Measurements from ENCODE around the gene MORN3. TPM values are rescaled to one million over a fixed set of nuclear protein-coding genes. Genes with fewer than 3 reads are reported as not detected.

The MORN3 gene
- total and polyA plus RNA-seq, 9 of the 15 experiments (the other 6 are each of a cell fraction or from before 2014, with no cell fraction given), result 0.09 to 0.27 (median 0.20) TPM

DNA sequence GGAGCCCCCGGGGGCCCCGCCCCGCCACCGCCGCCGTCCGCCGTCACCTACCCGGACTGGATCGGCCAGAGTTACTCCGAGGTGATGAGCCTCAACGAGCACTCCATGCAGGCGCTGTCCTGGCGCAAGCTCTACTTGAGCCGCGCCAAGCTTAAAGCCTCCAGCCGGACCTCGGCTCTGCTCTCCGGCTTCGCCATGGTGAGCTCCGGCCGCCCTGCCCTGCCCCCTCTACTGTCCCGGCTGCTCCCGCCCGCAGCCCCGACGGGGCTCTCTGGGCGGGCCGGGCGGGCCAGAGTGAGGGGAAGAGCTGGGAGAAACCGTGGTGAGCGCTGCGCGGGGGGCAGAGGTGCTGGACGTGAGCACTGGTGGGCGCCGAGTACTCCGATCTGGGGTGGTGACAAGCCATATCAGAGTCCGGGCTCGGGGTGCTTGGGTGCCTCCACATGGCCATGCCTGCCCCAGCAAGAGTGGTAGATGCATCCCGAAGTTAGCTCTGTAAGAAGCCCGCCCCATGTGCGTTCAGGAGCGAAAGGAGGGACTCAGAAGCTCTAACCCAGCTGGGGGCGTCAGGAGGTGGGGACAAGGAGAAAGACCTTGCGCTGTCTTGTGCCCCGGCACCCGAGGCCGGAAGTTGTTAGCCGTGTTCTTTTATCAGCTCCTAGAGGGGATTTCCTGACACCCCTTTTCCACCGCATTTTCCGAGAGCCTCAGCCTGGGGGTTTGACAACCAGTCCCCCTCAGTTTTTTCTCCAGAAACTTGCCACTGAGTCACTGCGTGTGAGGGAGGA lies 42.4 kb downstream of the MORN3 start (continued):
- TF ChIP-seq, protein P1, sequence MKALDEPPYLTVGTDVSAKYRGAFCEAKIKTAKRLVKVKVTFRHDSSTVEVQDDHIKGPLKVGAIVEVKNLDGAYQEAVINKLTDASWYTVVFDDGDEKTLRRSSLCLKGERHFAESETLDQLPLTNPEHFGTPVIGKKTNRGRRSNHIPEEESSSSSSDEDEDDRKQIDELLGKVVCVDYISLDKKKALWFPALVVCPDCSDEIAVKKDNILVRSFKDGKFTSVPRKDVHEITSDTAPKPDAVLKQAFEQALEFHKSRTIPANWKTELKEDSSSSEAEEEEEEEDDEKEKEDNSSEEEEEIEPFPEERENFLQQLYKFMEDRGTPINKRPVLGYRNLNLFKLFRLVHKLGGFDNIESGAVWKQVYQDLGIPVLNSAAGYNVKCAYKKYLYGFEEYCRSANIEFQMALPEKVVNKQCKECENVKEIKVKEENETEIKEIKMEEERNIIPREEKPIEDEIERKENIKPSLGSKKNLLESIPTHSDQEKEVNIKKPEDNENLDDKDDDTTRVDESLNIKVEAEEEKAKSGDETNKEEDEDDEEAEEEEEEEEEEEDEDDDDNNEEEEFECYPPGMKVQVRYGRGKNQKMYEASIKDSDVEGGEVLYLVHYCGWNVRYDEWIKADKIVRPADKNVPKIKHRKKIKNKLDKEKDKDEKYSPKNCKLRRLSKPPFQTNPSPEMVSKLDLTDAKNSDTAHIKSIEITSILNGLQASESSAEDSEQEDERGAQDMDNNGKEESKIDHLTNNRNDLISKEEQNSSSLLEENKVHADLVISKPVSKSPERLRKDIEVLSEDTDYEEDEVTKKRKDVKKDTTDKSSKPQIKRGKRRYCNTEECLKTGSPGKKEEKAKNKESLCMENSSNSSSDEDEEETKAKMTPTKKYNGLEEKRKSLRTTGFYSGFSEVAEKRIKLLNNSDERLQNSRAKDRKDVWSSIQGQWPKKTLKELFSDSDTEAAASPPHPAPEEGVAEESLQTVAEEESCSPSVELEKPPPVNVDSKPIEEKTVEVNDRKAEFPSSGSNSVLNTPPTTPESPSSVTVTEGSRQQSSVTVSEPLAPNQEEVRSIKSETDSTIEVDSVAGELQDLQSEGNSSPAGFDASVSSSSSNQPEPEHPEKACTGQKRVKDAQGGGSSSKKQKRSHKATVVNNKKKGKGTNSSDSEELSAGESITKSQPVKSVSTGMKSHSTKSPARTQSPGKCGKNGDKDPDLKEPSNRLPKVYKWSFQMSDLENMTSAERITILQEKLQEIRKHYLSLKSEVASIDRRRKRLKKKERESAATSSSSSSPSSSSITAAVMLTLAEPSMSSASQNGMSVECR (CRISPR knock-in tag; IDR thresholded peaks at IDR 0.05), result no peak
- no peak for TF ChIP-seq TBL1XR1 (IDR thresholded peaks at IDR 0.05; ENCODE audit: low read length in 2 of 2)
- TF ChIP-seq ETS2 (tag; IDR thresholded peaks at IDR 0.05; ENCODE audit: borderline replicate concordance, poor library complexity, severe bottlenecking), result no peak
- no peak for TF ChIP-seq MEF2A (IDR thresholded peaks at IDR 0.05; ENCODE audit: control insufficient read depth, low read depth, low read length)
- no peak for TF ChIP-seq BHLHE40 (IDR thresholded peaks at IDR 0.05; ENCODE audit: low read length)
- TF ChIP-seq KAT7 (CRISPR knock-in tag; IDR thresholded peaks at IDR 0.05; ENCODE audit: borderline replicate concordance), result peak; percentile 27; the same call in 1 of the 2 replicates
- TF ChIP-seq, protein P2, sequence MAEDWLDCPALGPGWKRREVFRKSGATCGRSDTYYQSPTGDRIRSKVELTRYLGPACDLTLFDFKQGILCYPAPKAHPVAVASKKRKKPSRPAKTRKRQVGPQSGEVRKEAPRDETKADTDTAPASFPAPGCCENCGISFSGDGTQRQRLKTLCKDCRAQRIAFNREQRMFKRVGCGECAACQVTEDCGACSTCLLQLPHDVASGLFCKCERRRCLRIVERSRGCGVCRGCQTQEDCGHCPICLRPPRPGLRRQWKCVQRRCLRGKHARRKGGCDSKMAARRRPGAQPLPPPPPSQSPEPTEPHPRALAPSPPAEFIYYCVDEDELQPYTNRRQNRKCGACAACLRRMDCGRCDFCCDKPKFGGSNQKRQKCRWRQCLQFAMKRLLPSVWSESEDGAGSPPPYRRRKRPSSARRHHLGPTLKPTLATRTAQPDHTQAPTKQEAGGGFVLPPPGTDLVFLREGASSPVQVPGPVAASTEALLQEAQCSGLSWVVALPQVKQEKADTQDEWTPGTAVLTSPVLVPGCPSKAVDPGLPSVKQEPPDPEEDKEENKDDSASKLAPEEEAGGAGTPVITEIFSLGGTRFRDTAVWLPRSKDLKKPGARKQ (CRISPR knock-in tag; IDR thresholded peaks at IDR 0.05), result no peak
- no peak for TF ChIP-seq NFATC3 (IDR thresholded peaks at IDR 0.05)
- TF ChIP-seq, protein P3, sequence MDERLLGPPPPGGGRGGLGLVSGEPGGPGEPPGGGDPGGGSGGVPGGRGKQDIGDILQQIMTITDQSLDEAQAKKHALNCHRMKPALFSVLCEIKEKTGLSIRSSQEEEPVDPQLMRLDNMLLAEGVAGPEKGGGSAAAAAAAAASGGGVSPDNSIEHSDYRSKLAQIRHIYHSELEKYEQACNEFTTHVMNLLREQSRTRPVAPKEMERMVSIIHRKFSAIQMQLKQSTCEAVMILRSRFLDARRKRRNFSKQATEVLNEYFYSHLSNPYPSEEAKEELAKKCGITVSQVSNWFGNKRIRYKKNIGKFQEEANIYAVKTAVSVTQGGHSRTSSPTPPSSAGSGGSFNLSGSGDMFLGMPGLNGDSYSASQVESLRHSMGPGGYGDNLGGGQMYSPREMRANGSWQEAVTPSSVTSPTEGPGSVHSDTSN (CRISPR knock-in tag; IDR thresholded peaks at IDR 0.05; ENCODE audit: low read depth), result no peak
- TF ChIP-seq, protein P3 (tag; conservative IDR thresholded peaks at IDR 0.05; ENCODE audit: low read depth), result no peak
- no peak for TF ChIP-seq POLR2AphosphoS2 (IDR thresholded peaks at IDR 0.05; ENCODE audit: low read length)
- no peak for TF ChIP-seq KDM1A (IDR thresholded peaks at IDR 0.05)
- no peak for TF ChIP-seq RFX7 (CRISPR knock-in tag; IDR thresholded peaks at IDR 0.05)
- TF ChIP-seq, protein P4, sequence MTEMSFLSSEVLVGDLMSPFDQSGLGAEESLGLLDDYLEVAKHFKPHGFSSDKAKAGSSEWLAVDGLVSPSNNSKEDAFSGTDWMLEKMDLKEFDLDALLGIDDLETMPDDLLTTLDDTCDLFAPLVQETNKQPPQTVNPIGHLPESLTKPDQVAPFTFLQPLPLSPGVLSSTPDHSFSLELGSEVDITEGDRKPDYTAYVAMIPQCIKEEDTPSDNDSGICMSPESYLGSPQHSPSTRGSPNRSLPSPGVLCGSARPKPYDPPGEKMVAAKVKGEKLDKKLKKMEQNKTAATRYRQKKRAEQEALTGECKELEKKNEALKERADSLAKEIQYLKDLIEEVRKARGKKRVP (CRISPR knock-in tag; IDR thresholded peaks at IDR 0.05), result no peak
- no peak for TF ChIP-seq MCM2 (IDR thresholded peaks at IDR 0.05; ENCODE audit: low read depth)
- 0 out of 2 replicates have a peak, but pooled peaks have one; percentile 47 for TF ChIP-seq ZC3H4 (CRISPR knock-in tag; IDR thresholded peaks at IDR 0.05; ENCODE audit: borderline replicate concordance)
- TF ChIP-seq NFIC (IDR thresholded peaks at IDR 0.05), result 0 out of 2 replicates have a peak, but pooled peaks have one; percentile 22
- no peak for TF ChIP-seq TRIM24 (IDR thresholded peaks at IDR 0.05)
- no peak for TF ChIP-seq ZFP1 (CRISPR knock-in tag; IDR thresholded peaks at IDR 0.05)
